ENCODE results near the gene SGSM2. TPM values are rescaled to one million over a fixed set of nuclear protein-coding genes. Genes with fewer than 3 reads are reported as not detected.
"Not testable (repeated sequence)": the region's sequence is repeated elsewhere in the genome, so short reads cannot be mapped to it uniquely, and the experiment has no call there.

SGSM2 gene
- total RNA-seq, 1 experiment from 2014 or later = 26.5 TPM

DNA sequence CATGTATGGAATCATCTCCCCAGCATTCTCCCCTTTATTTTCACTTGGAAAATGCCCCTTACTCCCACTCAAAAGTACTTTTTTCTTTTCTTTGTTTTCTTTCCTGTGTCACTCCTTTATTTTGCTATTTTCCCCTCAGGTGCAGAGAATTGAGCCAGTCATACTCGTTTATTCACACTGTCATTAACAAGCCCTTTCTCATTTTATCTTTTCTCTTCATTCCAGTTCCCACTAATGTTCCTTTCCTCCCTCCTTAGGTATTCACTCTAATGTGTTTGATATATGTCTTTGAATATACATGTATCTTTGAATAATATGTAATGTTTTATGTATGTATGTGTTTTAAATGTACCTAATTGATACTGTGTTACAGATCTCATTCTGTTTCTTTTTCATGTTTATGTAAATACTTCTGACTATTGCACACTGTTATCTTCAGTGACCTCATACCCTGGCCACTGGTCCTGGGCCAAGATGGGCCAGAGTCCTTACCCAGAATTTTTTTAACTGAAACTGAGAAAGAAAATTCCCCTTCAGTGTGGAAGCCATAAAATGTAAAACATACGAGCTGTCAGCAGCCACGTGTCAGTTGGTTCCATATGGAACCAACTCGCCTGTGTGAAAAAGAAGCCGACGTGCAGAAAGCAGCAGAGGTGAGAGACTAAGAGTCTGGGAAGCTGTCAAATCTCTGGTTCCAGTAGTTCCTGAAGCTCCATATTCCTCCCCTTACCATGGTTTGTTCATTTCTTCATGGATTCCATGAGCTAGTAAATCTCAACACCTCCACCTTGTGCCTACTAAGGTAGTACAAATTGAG lies 27.8 kb upstream of the SGSM2 start:
- ChIA-PET POLR2A (interaction anchor here (1.0 kb wide), 1 partner anchor 26 kb away, joined by 6 read pairs; the partner anchor contains the start of gene TSR1), CTCF (interaction anchor here (0.6 kb wide), 2 partner anchors 262 to 539 kb away, joined by 3 read pairs; no protein-coding TSS in a partner anchor)
- Mint-ChIP-seq H3K27me3 (ENCODE audit: insufficient read depth, unreplicated experiment) (no peaks in the 10 kb centered on the region), H3K27ac (ENCODE audit: low read depth, unreplicated experiment) (peak overlapping the region; percentile 18), H3K4me3 (ENCODE audit: unreplicated experiment) (no peak overlapping the region), H3K4me1 (ENCODE audit: insufficient read depth, unreplicated experiment) (peaks cover 12% of the 10 kb centered on the region), H3K9me3 (ENCODE audit: unreplicated experiment) (no peaks in the 10 kb centered on the region), H3K36me3 (ENCODE audit: insufficient read depth, unreplicated experiment) (peaks cover 20% of the 10 kb centered on the region)
- no peak for DNase-seq (ENCODE audit: unreplicated experiment)
- intact Hi-C loops (cut with micrococcal nuclease) = no loop called here
- no TSS peak for BruUV-seq (replicated peaks)
- TF ChIP-seq, protein P1, sequence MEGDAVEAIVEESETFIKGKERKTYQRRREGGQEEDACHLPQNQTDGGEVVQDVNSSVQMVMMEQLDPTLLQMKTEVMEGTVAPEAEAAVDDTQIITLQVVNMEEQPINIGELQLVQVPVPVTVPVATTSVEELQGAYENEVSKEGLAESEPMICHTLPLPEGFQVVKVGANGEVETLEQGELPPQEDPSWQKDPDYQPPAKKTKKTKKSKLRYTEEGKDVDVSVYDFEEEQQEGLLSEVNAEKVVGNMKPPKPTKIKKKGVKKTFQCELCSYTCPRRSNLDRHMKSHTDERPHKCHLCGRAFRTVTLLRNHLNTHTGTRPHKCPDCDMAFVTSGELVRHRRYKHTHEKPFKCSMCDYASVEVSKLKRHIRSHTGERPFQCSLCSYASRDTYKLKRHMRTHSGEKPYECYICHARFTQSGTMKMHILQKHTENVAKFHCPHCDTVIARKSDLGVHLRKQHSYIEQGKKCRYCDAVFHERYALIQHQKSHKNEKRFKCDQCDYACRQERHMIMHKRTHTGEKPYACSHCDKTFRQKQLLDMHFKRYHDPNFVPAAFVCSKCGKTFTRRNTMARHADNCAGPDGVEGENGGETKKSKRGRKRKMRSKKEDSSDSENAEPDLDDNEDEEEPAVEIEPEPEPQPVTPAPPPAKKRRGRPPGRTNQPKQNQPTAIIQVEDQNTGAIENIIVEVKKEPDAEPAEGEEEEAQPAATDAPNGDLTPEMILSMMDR (IDR thresholded peaks at IDR 0.05; ENCODE audit: unreplicated experiment) = no peak

DNA sequence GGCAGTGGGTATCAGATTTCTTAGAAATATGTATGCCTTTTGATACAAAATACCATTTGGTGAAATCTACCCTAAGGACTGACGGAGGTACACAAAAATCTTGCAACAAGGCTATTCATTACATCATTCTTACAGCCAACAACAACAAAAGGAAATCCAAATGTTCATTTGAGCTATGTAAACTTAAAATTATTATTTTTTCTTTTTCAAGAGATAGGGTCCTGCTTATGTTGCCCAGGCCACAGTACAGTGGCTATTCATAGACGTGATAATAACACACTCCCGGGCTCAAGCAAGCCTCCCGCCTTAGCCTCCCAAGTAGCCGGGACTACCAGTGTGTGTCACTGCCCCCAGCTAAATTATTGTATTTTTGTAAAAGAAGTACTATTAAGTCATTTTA lies 24.6 kb upstream of the SGSM2 start:
- peaks cover 6% of the 10 kb centered on the region for H3K4me1 Mint-ChIP-seq (ENCODE audit: insufficient read depth, unreplicated experiment)
- POLR2A ChIA-PET = interaction anchor here (0.6 to 0.8 kb wide), 2 partner anchors 22 to 533 kb away, joined by 4 read pairs; no protein-coding TSS in a partner anchor
- H3K27me3 Mint-ChIP-seq (ENCODE audit: insufficient read depth, unreplicated experiment) = no peaks in the 10 kb centered on the region
- CTCF ChIA-PET = no interaction called here
- TF ChIP-seq, protein P1 (IDR thresholded peaks at IDR 0.05; ENCODE audit: unreplicated experiment) = no peak
- no peak overlapping the region for H3K4me3 Mint-ChIP-seq (ENCODE audit: unreplicated experiment)
- intact Hi-C loops (cut with micrococcal nuclease) = no loop called here
- H3K36me3 Mint-ChIP-seq (ENCODE audit: insufficient read depth, unreplicated experiment) = peaks cover 16% of the 10 kb centered on the region
- DNase-seq (ENCODE audit: unreplicated experiment) = no peak
- H3K9me3 Mint-ChIP-seq (ENCODE audit: unreplicated experiment) = no peaks in the 10 kb centered on the region
- BruUV-seq (replicated peaks) = no TSS peak
- no peak overlapping the region for H3K27ac Mint-ChIP-seq (ENCODE audit: low read depth, unreplicated experiment)

DNA sequence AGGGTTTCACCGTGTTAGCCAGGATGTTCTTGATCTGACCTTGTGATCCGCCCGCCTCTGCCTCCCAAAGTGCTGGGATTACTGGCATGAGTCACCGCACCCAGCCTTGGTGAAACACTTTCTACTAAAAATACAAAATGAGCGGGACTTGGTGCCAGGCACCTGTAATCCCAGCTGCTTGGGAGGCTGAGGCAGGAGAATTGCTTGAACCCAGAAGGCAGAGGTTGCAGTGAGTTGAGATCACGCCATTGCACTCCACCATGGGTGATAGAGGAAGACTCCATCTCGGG lies 20.4 kb upstream of the SGSM2 start:
- H3K9me3 Mint-ChIP-seq (ENCODE audit: unreplicated experiment); CTCF ChIA-PET; H3K4me1 Mint-ChIP-seq (ENCODE audit: insufficient read depth, unreplicated experiment); H3K27ac Mint-ChIP-seq (ENCODE audit: low read depth, unreplicated experiment); H3K27me3 Mint-ChIP-seq (ENCODE audit: insufficient read depth, unreplicated experiment); BruUV-seq (replicated peaks); intact Hi-C loops (cut with micrococcal nuclease); H3K36me3 Mint-ChIP-seq (ENCODE audit: insufficient read depth, unreplicated experiment); H3K4me3 Mint-ChIP-seq (ENCODE audit: unreplicated experiment): not testable (repeated sequence)
- peak; percentile 62 for DNase-seq (ENCODE audit: unreplicated experiment)
- POLR2A ChIA-PET = interaction anchor here (0.6 to 1.8 kb wide), 6 partner anchors 13 to 73 kb away, joined by 3 to 9 read pairs (median 4); partner anchors contain the start of genes SGSM2, SMG6, SRR and TSR1

DNA sequence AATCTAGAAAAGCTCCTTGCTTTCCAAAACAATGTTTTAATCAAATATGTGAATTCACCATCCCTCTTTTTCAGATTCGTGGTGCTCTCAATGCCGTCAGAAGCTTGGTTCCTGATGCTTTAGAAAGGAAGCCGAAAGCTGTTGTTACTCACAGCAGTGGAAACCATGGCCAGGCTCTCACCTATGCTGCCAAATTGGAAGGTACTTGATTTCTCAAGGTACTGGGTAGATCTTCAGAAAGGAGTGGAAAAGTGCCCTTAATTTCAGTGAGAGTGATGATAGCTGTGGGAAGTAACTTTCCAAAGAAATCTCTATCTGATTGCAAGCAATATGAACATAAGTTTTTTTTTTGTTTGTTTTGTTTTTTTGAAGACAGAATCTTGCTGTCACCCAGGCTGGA lies 19.5 kb upstream of the SGSM2 start:
- intact Hi-C loops (cut with micrococcal nuclease) = no loop called here
- Mint-ChIP-seq H3K36me3 (ENCODE audit: insufficient read depth, unreplicated experiment) (peaks cover 9% of the 10 kb centered on the region), H3K27ac (ENCODE audit: low read depth, unreplicated experiment) (no peak overlapping the region), H3K4me3 (ENCODE audit: unreplicated experiment) (no peak overlapping the region), H3K9me3 (ENCODE audit: unreplicated experiment) (no peaks in the 10 kb centered on the region), H3K27me3 (ENCODE audit: insufficient read depth, unreplicated experiment) (no peaks in the 10 kb centered on the region), H3K4me1 (ENCODE audit: insufficient read depth, unreplicated experiment) (no peaks in the 10 kb centered on the region)
- TF ChIP-seq, protein P1 (IDR thresholded peaks at IDR 0.05; ENCODE audit: unreplicated experiment) = no peak
- POLR2A ChIA-PET = interaction anchor here (0.9 to 1.8 kb wide), 6 partner anchors 14 to 31 kb away, joined by 3 to 9 read pairs (median 4); partner anchors contain the start of genes SMG6, SRR and TSR1
- CTCF ChIA-PET = interaction anchor here (0.6 to 0.7 kb wide), 2 partner anchors 15 to 1577 kb away, joined by 3 to 7 read pairs; no protein-coding TSS in a partner anchor
- no TSS peak for BruUV-seq (replicated peaks)
- no peak for DNase-seq (ENCODE audit: unreplicated experiment)

All from MCF 10A (cell line).